GM12878 (cell line): ENCODE results near the gene TLCD3B. TPM values are rescaled to one million over a fixed set of nuclear protein-coding genes. Genes with fewer than 3 reads are reported as not detected.

Source experiments
- ATAC-seq: fragments of 200-7000 bp; cut with Tn5 transposase; 3 replicates; pipeline ENCODE4 v1.9.1; 2020; ENCODE audit warnings: mild to moderate bottlenecking, moderate library complexity
- BruUV-seq: library from RNA; stranded (reverse); fragments of 400-500 nt; replicated peaks from 2 replicates; lab custom pipeline; 2021; lab: Mats Ljungman, UMichigan
- CTCF ChIA-PET: fragments of 300-600 bp; sonication (Branson Sonifier 250); formaldehyde crosslinking; extraction: SDS; loops from one replicate; lab custom pipeline; 2021; ENCODE audit warnings: inconsistent platforms; lab: Yijun Ruan, JAX
- POLR2A ChIA-PET: fragments of 350-600 bp; formaldehyde crosslinking; extraction: SDS; loops from one replicate; lab custom pipeline; 2021; ENCODE audit warnings: inconsistent platforms; lab: Charles Lee
- RAD21 ChIA-PET: fragments of 300-600 bp; sonication (Branson Sonifier 250); formaldehyde crosslinking; loops from one replicate; lab custom pipeline; 2023; ENCODE audit warnings: antibody characterized with exemption; ENCODE audit not compliant: unreplicated experiment; lab: Charles Lee
- SMC1A ChIA-PET: fragments of 300-600 bp; sonication (Branson Sonifier 250); formaldehyde crosslinking; loops from one replicate; lab custom pipeline; 2023; ENCODE audit not compliant: unreplicated experiment, uncharacterized antibody; lab: Charles Lee
- DNase-seq: peaks from one replicate; pipeline ENCODE4 v3.0.0-alpha.2; 2011; ENCODE audit warnings: low read depth, low spot score
- FAIRE-seq: peaks from 3 replicates; lab custom pipeline; 2011; peaks lifted over from hg19 to GRCh38; lab: Jason Lieb, UNC
- H2AFZ ChIP-seq: 2 replicates; pipeline ENCODE4 v1.6.0; 2011; ENCODE audit warnings: low read depth, low read length, control low read depth; ENCODE audit not compliant: control insufficient read depth
- H3K27ac ChIP-seq: 2 replicates; pipeline ENCODE4 v1.5.1; 2011; ENCODE audit warnings: control low read depth; ENCODE audit not compliant: control insufficient read depth, insufficient read depth
- H3K27me3 ChIP-seq, 2 experiments: replicated peaks in 1 of 2; 2 replicates each; pipeline versions ENCODE4 v1.6.0 to v1.6.1; 2011; ENCODE audit warnings: low read length in 1 of 2; ENCODE audit not compliant: control insufficient read depth in 2 of 2, insufficient read depth in 2 of 2
- H3K36me3 ChIP-seq, 2 experiments: 2 replicates each; pipeline ENCODE4 v1.5.1; 2011; ENCODE audit warnings: low read length in 1 of 2; ENCODE audit not compliant: control insufficient read depth in 2 of 2, insufficient read depth in 2 of 2
- H3K4me1 ChIP-seq: 2 replicates; pipeline ENCODE4 v1.6.1; 2011; ENCODE audit warnings: mild to moderate bottlenecking, low read length, moderate library complexity, mixed read lengths; ENCODE audit not compliant: control insufficient read depth, insufficient read depth
- H3K4me2 ChIP-seq: 2 replicates; pipeline ENCODE4 v1.6.0; 2011; ENCODE audit warnings: control low read depth; ENCODE audit not compliant: control insufficient read depth, insufficient read depth
- H3K4me3 ChIP-seq: fragments of 200-600 bp; sonication (generic); 2 replicates; pipeline ENCODE4 v1.5.1; 2016
- H3K79me2 ChIP-seq: 2 replicates; pipeline ENCODE4 v1.6.0; 2011; ENCODE audit warnings: low read length; ENCODE audit not compliant: control insufficient read depth, insufficient read depth
- H3K9ac ChIP-seq: 2 replicates; pipeline ENCODE4 v1.8.0; 2011; ENCODE audit warnings: low read length, control low read depth, mixed read lengths; ENCODE audit not compliant: control insufficient read depth, insufficient read depth
- H3K9me3 ChIP-seq: replicated peaks from 3 replicates; pipeline ENCODE4 v1.5.1; 2011; ENCODE audit warnings: mild to moderate bottlenecking, low read length; ENCODE audit not compliant: control insufficient read depth, insufficient read depth
- H4K20me1 ChIP-seq: 2 replicates; pipeline ENCODE4 v1.6.0; 2011; ENCODE audit not compliant: control insufficient read depth, insufficient read depth
- HDAC2 ChIP-seq: fragments of 200-600 bp; sonication (generic); IDR thresholded peaks from 2 replicates; pipeline ENCODE4 v1.6.1; 2017
- MXI1 ChIP-seq: fragments of 150-350 bp; IDR thresholded peaks from 2 replicates; pipeline ENCODE4 v1.6.1; 2011; ENCODE audit warnings: low read depth, mild to moderate bottlenecking, inconsistent platforms, low read length, improper control_type of control experiment
- POU2F2 ChIP-seq: IDR thresholded peaks from 3 replicates; pipeline ENCODE4 v1.6.1; 2011; ENCODE audit warnings: low read depth, mild to moderate bottlenecking, low read length, borderline replicate concordance
- SIN3A ChIP-seq: IDR thresholded peaks from 2 replicates; pipeline ENCODE4 v1.6.1; 2012; ENCODE audit warnings: low read depth, low read length, improper control_type of control experiment
- WGBS: methylation state at CpG from one replicate; pipeline ENCODE4 v1.1.6; 2016; ENCODE audit warnings: low lambda C conversion rate; ENCODE audit not compliant: insufficient replicate concordance, insufficient coverage; ENCODE audit errors: missing lambda C conversion rate; 5-methylcytosine and 5-hydroxymethylcytosine counted together
- in situ Hi-C: fragments of 300-500 bp; cut with MboI; formaldehyde crosslinking; loops from 9 replicates; pipeline ENCODE4 v1.14.3; 2018; ENCODE audit warnings: mixed read lengths
- intact Hi-C: fragments of 100-400 bp; cut with micrococcal nuclease; formaldehyde crosslinking; loops from one replicate; pipeline ENCODE4 v1.14.2; 2022; ENCODE audit not compliant: unreplicated experiment
- polyA plus RNA-seq, 11 experiments: library from polyadenylated mRNA; depleted of rRNA in 4 of 11; unstranded in 6 of 11; stranded (reverse) in 5 of 11; fragments of >200 nt; fragmentation: Nextera tagmentation in 4 of 11; fragmentation: Illumina TruSeq in 1 of 11; extraction: Ambion mirVana in 4 of 11; extraction: Trizol in 1 of 11; gene quantifications; 1 replicate in 1 of 11; 2 replicates in 10 of 11; pipeline versions ENCODE4 v1.2.1 to v1.2.3, GENCODE V29; 2011 to 2016; ENCODE audit warnings: inconsistent platforms in 2 of 11, missing spikeins in 2 of 11, low read depth in 1 of 11
- total RNA-seq, 4 experiments: library from RNA; depleted of rRNA in 3 of 4; stranded (reverse); fragments of >200 nt in 3 of 4; fragmentation: Illumina TruSeq in 1 of 4; extraction: Trizol in 1 of 4; gene quantifications; 2 replicates each; pipeline versions ENCODE4 v1.2.1 to v1.2.3, GENCODE V29; 2013 to 2021
- TF ChIP-seq, protein P1 (sequence below): IDR thresholded peaks from 2 replicates; pipeline ENCODE4 v1.6.1; 2011; ENCODE audit warnings: borderline replicate concordance, low read depth, mild to moderate bottlenecking, moderate library complexity, low read length; ENCODE audit not compliant: insufficient read depth, poor library complexity, severe bottlenecking

The TLCD3B gene
- total and polyA plus RNA-seq, 10 of the 15 experiments (the other 5 are each of a cell fraction or from before 2014, with no cell fraction given), result 0.05 to 0.51 (median 0.18) TPM; not detected in 4

DNA sequence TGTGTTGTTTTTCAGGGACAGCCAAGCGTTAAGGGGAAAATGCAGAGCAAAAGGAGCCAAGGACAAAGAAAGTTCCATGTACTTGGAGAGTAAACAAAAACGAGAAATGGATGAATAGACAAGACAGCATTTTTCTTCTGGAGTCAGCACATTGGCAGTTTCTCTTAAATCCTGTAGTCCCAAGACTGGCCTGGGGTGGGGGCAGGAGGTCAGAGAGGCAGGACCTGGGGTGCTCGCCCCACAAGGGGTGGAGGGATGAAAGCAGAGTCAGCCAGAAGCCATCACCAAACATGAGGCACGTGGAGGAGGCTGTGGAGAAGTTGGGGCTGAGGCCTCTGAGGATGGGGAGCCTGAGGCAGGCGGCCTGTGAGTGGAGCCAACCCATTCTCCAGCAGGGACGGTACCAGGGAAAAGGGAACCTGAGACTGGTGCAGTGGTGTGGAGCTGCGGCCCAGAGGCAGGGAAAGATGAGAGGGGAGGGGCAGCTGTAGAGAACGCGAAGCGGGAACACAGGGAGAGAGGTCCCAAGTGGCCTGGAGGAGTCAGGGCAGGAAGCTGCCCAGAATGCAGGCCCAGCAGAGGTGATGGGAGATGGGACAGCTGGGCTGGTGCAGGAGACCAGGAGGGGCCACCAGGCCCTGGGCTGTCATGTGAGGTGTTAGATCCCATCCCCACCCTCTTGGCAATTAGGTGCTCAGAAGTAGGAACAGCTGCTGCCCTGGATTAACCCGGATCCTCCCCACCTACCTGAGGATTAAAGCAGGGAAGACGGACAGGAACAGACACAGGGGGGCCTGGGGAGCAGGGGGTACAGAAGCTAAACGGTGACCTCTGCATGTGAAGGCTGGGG, 3.3 kb downstream of the TLCD3B start:
- BruUV-seq, result no TSS peak
- TF ChIP-seq POU2F2 (no peak), HDAC2 (no peak), MXI1 (no peak), SIN3A (no peak)
- TF ChIP-seq, protein P1, sequence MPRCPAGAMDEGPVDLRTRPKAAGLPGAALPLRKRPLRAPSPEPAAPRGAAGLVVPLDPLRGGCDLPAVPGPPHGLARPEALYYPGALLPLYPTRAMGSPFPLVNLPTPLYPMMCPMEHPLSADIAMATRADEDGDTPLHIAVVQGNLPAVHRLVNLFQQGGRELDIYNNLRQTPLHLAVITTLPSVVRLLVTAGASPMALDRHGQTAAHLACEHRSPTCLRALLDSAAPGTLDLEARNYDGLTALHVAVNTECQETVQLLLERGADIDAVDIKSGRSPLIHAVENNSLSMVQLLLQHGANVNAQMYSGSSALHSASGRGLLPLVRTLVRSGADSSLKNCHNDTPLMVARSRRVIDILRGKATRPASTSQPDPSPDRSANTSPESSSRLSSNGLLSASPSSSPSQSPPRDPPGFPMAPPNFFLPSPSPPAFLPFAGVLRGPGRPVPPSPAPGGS, result no peak
- ATAC-seq (no peak), FAIRE-seq (no peak), DNase-seq (no peak)
- ChIA-PET SMC1A (interaction anchor here (0.6 kb wide), 1 partner anchor 7 kb away, joined by 4 read pairs; no protein-coding TSS in a partner anchor), CTCF (interaction anchor here (0.6 to 0.7 kb wide), 2 partner anchors 9 to 15 kb away, joined by 3 read pairs; no protein-coding TSS in a partner anchor), POLR2A (interaction anchor here (0.8 kb wide), 1 partner anchor 17 kb away, joined by 3 read pairs; the partner anchor contains the start of gene DOC2A), RAD21 (no interaction called here)
- Histone ChIP-seq H3K4me2 (no peak overlapping the region), H3K4me1 (no peaks in the 10 kb centered on the region), H3K36me3 (no peaks in the 10 kb centered on the region), H3K27me3 (peaks cover 6 to 14% of the 10 kb centered on the region in 2 experiments; a peak in 3 of 4 replicates), H3K79me2 (no peaks in the 10 kb centered on the region), H3K9ac (no peak overlapping the region), H3K9me3 (no peaks in the 10 kb centered on the region), H3K27ac (no peak overlapping the region), H2AFZ (no peak overlapping the region), H4K20me1 (no peaks in the 10 kb centered on the region; the same call in 1 of the 2 replicates), H3K4me3 (no peak overlapping the region)
- intact Hi-C loops (loop anchor here (10.0 kb wide), 1 partner anchor 123 kb away; the partner anchor contains the start of gene ASPHD1), in situ Hi-C loops (loop anchor here (5.0 kb wide), 1 partner anchor 331 kb away; no protein-coding TSS in a partner anchor)
- 20% methylated on average over 13 of the region's 13 CpGs for WGBS
